SK-N-SH (cell line): ENCODE data around the gene MSL3B.

Source experiments
- CHD2 ChIP-seq: fragments of 150-350 bp; IDR thresholded peaks from 2 replicates; pipeline ENCODE4 v1.6.1; 2018; ENCODE audit warnings: low read length; ENCODE audit not compliant: partially characterized antibody
- CTCF ChIP-seq: fragments of 200-600 bp; sonication (generic); IDR thresholded peaks from 2 replicates; pipeline ENCODE4 v1.6.1; 2017; ENCODE audit warnings: antibody characterized with exemption, mild to moderate bottlenecking, moderate library complexity
- EP300 ChIP-seq, 2 experiments: IDR thresholded peaks; 2 replicates each; pipeline versions ENCODE4 v1.4.0 to v1.6.1; 2012; ENCODE audit warnings: borderline replicate concordance in 1 of 2, low read depth in 1 of 2, low read length in 1 of 2
- EZH2phosphoT487 ChIP-seq: fragments of 200-600 bp; sonication (generic); IDR thresholded peaks from 2 replicates; pipeline ENCODE4 v1.6.1; 2017; ENCODE audit warnings: low read depth, mixed run types, mild to moderate bottlenecking, antibody characterized with exemption, moderate library complexity, borderline replicate concordance
- IRF3 ChIP-seq: fragments of 150-350 bp; IDR thresholded peaks from 2 replicates; pipeline ENCODE4 v1.6.1; 2016; ENCODE audit warnings: mild to moderate bottlenecking, low read depth, low read length
- NRF1 ChIP-seq: IDR thresholded peaks from 2 replicates; pipeline ENCODE4 v1.6.1; 2012; ENCODE audit warnings: low read depth, mild to moderate bottlenecking, low read length
- POLR2AphosphoS5 ChIP-seq: IDR thresholded peaks from 2 replicates; pipeline ENCODE4 v1.6.1; 2012; ENCODE audit warnings: low read depth, low read length
- SIN3A ChIP-seq: IDR thresholded peaks from 2 replicates; pipeline ENCODE4 v1.6.1; 2012; ENCODE audit warnings: low read depth, mild to moderate bottlenecking, low read length, moderate library complexity, borderline replicate concordance
- TAF1 ChIP-seq: IDR thresholded peaks from 2 replicates; pipeline ENCODE4 v1.6.1; 2012; ENCODE audit warnings: low read depth, mild to moderate bottlenecking, low read length, moderate library complexity, borderline replicate concordance
- TEAD4 ChIP-seq: IDR thresholded peaks from 2 replicates; pipeline ENCODE4 v1.4.0; 2012; ENCODE audit warnings: mild to moderate bottlenecking, borderline replicate concordance; ENCODE audit not compliant: insufficient read depth

GRCh38 chr2:233844064-233844807 lies 23.9 kb downstream of the MSL3B start:
- TF ChIP-seq CTCF: no peak
- TF ChIP-seq IRF3: no peak
- no peak for TF ChIP-seq TAF1
- TF ChIP-seq TEAD4: no peak
- TF ChIP-seq NRF1: no peak
- TF ChIP-seq SIN3A: no peak
- no peak for TF ChIP-seq EP300 (IDR thresholded peaks at IDR 0.05; ENCODE audit: borderline replicate concordance in 1 of 2, low read depth in 1 of 2, low read length in 1 of 2)
- TF ChIP-seq CHD2: no peak
- TF ChIP-seq POLR2AphosphoS5: no peak
- TF ChIP-seq EZH2phosphoT487: no peak
